ENCODE measurements around the gene C2orf42.
"Not testable (repeated sequence)": the region's sequence is repeated elsewhere in the genome, so short reads cannot be mapped to it uniquely, and the experiment has no call there.

C2orf42 gene

GRCh38 chr2:70169654-70170245 is 21.1 kb downstream of the C2orf42 start:
- not testable (repeated sequence) for DNase-seq

- DNase-seq = no peak
Measured at GRCh38 chr2:70161069-70161534, 29.7 kb downstream of the C2orf42 start.

GRCh38 chr2:70160545-70160944 is 30.3 kb downstream of the C2orf42 start:
- DNase-seq = no peak

GRCh38 chr2:70149130-70149686 is 41.6 kb downstream of the C2orf42 start:
- DNase-seq = not testable (repeated sequence)

- not testable (repeated sequence) for DNase-seq
Measured at GRCh38 chr2:70148211-70148760, 42.5 kb downstream of the C2orf42 start.

GRCh38 chr2:70145851-70146739 is 44.7 kb downstream of the C2orf42 start:
- no peak for DNase-seq

DNA sequence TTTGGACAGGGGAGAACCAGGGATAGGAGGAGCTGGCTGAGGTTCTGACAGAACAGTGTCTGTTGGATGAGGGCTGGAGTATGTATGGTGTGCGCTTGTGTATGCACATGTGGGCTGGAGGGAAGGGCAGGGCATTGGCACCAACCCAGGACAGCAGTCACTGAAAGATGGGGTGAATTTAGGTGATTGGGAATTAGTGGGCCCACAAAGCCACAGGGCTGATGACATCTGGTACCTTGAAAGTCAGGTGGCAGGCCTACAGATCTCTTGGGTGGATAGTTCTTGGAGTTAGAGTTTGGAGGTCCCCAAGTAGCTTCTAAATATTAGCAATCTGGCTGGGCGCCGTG is 45.7 kb downstream of the C2orf42 start:
- DNase-seq = no peak

DNA sequence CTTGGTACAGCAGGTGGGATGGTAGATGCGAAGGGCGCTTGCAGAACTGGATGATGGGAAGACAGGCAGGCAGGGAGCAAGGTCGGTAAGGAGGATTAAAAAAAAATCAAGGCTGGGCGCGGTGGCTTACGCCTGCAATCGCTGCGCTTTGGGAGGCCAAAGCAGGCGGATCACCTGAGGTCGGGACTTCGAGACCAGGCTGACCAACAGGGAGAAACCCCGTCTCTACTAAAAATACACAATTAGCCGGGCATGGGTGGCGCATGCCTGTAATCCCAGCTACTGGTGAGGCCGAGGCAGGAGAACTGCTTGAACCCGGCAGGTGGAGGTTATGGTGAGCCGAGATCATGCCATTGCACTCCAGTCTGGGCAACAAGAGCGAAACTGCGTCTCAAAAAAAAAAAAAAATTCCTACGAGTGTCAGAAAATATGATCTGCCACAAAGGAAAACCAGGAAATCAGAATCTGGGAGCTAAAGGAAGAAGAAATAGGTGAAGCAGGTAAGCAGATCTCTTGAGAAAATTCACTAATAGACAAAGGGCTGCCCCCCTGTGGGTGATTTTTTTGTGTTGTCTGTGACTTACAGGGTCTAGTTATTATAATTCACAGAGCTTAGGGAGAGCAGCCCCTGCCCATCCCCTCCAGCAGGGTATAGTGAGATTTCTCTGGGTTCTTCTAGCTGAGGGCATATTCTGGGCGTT is 46.2 kb downstream of the C2orf42 start:
- no peak for DNase-seq

DNA sequence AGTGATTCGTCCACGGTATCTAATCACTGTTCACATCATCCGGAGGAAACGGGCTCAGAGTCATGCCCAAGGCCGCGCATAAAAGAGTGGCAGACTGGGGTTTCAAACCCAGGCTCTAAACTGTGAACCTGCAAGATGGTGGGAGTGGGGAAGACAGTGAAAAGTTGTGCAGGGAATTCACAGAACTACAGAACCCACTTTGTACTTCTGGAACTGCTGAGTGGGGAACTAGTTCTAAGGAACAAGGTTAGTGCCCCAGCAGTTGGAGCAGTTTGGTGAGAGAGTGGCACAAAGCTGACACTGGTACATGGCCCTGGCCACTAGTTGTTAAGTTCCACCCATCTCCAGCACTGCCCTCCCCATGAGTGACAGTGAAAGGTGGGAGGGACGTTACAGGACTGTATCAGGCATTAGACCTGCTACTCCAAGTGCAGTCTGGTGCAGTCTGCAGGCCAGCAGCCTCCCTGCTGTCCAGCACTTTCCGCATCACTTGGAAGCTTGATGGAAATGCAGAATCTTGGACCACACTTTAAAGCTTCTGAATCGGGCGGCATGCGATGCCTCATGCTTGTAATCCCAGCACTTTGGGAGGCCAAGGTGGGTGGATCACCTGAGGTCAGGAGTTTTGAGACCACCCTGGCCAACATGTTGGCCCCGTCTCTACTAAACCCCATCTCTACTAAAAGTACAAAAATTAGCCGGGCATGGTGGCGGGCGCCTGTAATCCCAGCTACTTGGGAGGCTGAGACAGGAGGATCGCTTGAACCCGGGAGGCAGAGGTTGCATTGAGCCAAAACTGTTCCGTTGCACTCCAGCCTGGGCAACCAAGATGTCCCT is 47.3 kb downstream of the C2orf42 start:
- DNase-seq = no peak

DNA sequence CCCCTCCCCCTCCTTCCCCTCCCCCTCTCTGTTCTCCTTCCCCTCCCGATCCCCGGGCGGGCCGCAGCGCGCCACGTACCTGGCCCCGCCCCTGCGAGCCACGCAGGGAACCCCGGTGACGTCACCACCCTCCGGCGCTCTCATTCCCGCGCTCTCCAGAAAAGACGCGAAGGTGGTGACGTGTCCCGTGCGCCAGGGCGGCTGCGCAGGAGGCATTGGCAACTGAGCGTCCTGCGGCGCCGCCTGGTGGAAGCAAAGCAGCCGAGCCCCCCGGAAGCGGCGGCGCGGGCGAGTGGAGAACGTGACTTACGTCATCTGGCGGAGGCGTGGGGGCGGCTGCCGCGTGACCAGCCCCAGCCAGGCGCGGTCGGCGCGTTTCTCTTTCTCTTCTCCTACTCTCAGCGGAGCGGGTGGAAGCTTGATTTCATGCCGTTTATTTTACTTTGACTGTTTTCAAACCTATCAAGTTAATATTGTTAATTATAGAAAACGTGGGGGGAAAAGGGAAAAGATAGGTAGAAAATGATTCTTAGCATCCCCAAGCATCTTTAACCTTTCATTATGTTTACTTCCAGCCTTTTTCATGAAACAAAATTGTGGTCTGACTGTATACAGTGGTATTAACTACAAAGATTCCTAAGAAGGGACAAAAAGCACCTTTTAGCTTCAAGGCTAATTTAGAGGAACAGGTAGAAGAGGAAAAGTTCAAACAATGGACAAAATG is 48.1 kb downstream of the C2orf42 start:
- peak; percentile 99 for DNase-seq

DNA sequence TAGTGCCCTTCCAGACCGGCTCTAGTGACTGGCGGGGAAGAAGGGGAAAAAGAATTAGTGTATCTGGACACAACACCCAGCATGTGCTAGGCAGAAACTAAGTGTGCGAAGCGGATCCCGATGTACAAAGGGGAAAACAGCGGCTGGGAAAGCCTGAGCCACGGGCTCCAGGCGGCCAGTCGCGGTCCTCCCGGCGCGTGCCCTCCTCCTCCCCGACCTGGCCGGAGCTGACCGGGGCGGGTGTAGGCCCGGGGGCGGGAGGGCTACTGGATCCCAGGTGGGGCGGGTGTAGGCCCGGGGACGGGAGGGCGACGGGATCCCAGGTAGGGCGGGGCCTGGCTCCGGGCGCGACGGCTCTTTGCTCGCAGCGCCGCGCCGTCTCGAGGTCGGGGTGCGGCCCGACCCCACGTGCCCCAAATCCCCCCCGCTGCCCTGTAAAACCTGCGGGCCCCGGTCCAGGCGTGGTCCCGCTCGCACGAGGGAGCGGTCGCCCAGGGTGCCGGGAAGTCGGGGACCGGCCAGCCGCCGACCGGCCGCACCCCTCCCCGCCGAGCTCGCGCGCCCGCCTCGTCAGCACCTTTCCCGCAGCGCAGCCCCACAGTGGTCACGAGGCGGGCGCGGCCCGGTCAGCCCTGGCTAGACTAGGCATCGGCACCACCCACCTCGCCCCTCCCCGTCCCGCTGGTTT is 48.8 kb downstream of the C2orf42 start:
- DNase-seq = peak; percentile 62

DNA sequence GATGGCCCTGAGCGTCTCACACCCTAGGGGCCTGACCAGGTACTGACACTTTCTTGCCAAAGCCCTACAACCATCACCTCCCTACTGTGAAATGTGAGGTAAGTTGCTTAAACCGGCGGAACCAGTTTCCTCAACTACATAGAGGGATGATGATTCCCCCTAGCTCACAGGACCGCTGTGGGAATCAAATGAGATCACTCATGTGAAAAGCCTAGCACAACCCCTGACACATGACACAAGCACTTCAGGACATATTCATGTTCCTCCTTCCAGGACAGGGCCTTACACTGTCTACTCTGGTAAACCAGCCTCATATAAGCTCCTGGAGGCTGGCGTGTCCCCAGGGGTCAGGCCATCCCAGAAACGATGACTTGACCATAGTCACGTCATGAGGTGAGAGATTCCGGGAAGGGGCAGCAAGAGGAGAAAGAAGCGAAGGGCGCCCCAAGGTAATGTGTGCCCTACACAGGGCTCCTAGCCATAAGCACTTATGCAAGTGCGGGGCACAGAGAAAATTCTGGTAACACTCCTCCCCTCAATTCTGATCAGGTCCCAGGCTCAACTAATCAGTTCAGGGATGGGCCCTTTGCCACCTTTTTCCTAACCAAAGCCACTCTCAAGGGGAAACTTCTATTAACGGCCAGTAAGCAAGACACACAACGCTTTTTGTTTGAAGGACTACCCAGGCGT is 49.5 kb downstream of the C2orf42 start:
- peak; percentile 64 for DNase-seq

DNA sequence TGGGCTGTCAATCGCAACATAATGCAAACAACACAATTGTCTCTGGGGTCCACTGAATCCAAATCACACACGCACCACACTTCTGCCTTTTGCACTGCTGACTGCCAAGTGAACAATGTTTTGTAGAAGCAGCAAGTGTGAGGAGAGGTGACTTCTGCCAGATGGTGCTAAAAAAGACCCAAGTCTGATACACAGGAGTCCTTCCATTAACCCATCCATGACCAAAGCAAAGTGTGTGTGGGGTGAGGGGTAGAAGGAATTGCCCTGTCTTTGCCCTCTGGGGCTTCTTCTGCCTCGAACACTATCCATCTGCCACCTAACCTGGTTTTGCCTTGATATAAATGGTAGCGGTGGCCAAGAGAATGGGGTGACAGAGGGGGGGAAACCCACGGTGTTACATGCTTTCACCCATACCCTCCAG is 50.0 kb downstream of the C2orf42 start:
- DNase-seq = no peak

DNA sequence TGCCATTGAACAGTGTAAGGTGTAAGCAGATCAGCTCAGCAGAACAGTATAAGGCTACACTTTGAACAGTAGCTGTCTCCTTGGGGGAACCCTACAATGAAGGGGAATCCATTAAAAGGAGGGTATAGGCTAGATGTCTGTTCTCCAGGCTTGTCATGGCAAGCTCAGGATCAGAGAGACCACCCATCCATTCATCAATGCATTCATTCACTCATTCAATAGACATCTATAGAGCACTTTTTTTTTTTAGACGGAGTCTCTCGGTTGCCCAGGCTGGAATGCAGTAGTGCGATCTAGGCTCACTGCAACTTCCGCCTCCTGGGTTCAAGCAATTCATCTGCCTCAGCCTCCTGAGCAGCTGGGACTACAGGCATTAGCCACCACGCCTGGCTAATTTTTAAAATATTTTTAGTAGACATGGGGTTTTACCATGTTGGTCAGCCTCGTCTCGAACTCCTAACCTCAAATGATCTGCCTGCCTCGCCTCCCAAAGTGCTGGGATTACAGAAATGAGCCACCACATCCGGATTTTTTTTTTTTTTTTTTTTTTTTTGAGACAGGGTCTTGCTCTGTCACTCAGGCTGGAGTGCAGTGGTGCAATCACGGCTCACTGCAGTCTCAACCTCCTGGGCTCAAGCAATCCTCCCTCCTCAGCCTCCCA is 56.4 kb downstream of the C2orf42 start:
- not testable (repeated sequence) for DNase-seq

DNA sequence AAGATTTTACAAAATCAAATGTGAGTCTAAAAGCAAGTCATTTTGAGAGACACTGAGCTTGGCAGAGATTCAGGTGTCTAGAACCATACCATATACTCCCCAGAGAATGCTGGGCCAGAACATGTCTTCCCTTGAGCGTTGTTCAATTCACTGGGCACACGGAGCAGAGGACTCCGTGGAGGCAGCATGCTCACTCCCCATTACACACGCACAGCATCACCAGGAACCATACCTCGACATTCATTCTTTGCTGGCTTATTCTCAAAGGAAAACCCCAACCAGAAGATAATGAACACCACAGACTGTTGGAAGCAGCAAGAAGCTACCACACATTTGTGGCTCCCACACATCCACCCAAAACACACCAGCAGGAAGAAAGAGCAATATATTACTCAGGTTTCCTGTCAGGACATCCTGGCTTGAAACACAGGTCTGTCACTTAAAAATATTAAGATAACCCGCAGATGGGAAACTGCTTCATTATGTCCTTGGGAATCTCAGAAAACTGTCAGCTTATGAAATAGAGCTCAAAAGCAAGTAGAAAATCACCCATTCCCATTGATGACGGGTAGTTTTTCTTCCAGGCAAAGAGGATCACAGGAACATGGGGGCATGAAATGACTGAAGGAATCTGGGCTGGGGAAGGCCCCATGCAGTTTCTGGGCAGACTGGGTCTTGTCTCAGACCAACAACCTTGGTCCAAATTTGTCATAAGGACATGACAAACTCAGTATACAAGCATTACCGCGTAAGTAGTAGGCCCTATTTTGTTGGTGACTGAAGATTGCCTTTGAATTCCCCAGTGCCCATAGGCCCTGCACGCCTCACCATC is 57.1 kb downstream of the C2orf42 start:
- no peak for DNase-seq

DNA sequence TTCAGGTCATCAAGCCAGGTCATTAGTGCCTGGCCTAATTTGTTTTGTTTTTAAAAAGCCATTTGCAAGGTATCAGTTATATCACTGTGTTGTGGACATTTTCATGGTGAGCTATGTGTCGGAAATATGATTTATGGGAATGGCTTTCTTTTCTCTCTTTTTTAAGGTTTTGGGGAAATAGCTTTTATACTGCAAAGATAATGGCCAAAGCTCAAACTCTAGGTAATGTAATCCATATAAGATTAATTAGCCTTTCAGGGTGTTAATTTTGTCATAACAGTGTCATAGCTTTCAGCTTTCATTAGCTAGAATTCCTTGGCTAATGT is 57.7 kb downstream of the C2orf42 start:
- no peak for DNase-seq

GRCh38 chr2:70132244-70133126 is 58.3 kb downstream of the C2orf42 start:
- DNase-seq = peak; percentile 48

Data from NCI-H774 (cell line).